Osteoblast (primary cell): ENCODE measurements around the gene CP. TPM values are rescaled to one million over a fixed set of nuclear protein-coding genes. Genes with fewer than 3 reads are reported as not detected.

Experiments used
- DNase-seq: peaks from one replicate; pipeline ENCODE4 v3.0.0; 2011; ENCODE audit warnings: low spot score, mixed read lengths; ENCODE audit not compliant: insufficient read length; ENCODE audit errors: missing footprints
- H2AFZ ChIP-seq: 2 replicates; pipeline ENCODE4 v1.6.0; 2011; ENCODE audit warnings: mild to moderate bottlenecking, low read length
- H3K27ac ChIP-seq: 2 replicates; pipeline ENCODE4 v1.5.1; 2011; ENCODE audit warnings: mild to moderate bottlenecking, low read depth, low read length, moderate library complexity
- H3K27me3 ChIP-seq: 2 replicates; pipeline ENCODE4 v1.6.0; 2012; ENCODE audit warnings: mild to moderate bottlenecking, control low read depth, inconsistent platforms, low read length, moderate library complexity; ENCODE audit not compliant: insufficient read depth
- H3K36me3 ChIP-seq: 2 replicates; pipeline ENCODE4 v1.5.1; 2011; ENCODE audit warnings: mild to moderate bottlenecking, low read length, control low read depth, moderate library complexity; ENCODE audit not compliant: insufficient read depth
- H3K4me1 ChIP-seq: 2 replicates; pipeline ENCODE4 v1.5.1; 2011; ENCODE audit warnings: mild to moderate bottlenecking, low read length, control low read depth, moderate library complexity; ENCODE audit not compliant: insufficient read depth
- H3K4me2 ChIP-seq: 2 replicates; pipeline ENCODE4 v1.6.0; 2011; ENCODE audit warnings: mild to moderate bottlenecking, low read length; ENCODE audit not compliant: insufficient read depth
- H3K4me3 ChIP-seq: fragments of 200-600 bp; sonication (generic); 3 replicates; pipeline ENCODE4 v1.5.1; 2012; ENCODE audit warnings: mild to moderate bottlenecking, low read length, inconsistent platforms; ENCODE audit not compliant: insufficient read depth
- H3K79me2 ChIP-seq: 2 replicates; pipeline ENCODE4 v1.6.0; 2012; ENCODE audit warnings: mild to moderate bottlenecking, low read length, control low read depth, inconsistent platforms; ENCODE audit not compliant: insufficient read depth
- H3K9me3 ChIP-seq: 2 replicates; pipeline ENCODE4 v1.5.1; 2011; ENCODE audit warnings: low read depth, low read length, control low read depth
- H4K20me1 ChIP-seq: 2 replicates; pipeline ENCODE4 v1.6.0; 2012; ENCODE audit warnings: mild to moderate bottlenecking, low read length, control low read depth; ENCODE audit not compliant: insufficient read depth
- CTCF ChIP-seq: IDR thresholded peaks from 2 replicates; pipeline ENCODE4 v1.5.1; 2011; ENCODE audit warnings: mild to moderate bottlenecking, low read depth, low read length, moderate library complexity; ENCODE audit errors: extremely low read depth
- total RNA-seq: library from RNA; depleted of rRNA; stranded (reverse); fragments of >200 nt; gene quantifications from 2 replicates; pipeline ENCODE4 v1.2.3, GENCODE V29; 2012

The CP gene
- total RNA-seq, 1 donor, result 1.4 TPM

GRCh38 chr3:149252272-149252671 lies 30.6 kb upstream of the CP start:
- TF ChIP-seq CTCF, result no peak
- no peaks in the 10 kb centered on the region for H3K9me3 ChIP-seq
- H3K4me2 ChIP-seq, result no peak overlapping the region
- no peaks in the 10 kb centered on the region for H3K36me3 ChIP-seq
- no peak overlapping the region for H3K4me3 ChIP-seq
- peaks cover 16% of the 10 kb centered on the region for H3K4me1 ChIP-seq
- H4K20me1 ChIP-seq, result no peaks in the 10 kb centered on the region
- no peak for DNase-seq
- H3K27ac ChIP-seq, result no peak overlapping the region
- H3K27me3 ChIP-seq, result no peaks in the 10 kb centered on the region
- H2AFZ ChIP-seq, result no peak overlapping the region
- no peaks in the 10 kb centered on the region for H3K79me2 ChIP-seq

- DNase-seq, result no peak
- no peaks in the 10 kb centered on the region for H3K27me3 ChIP-seq
- H3K4me1 ChIP-seq, result peaks cover 27% of the 10 kb centered on the region
- TF ChIP-seq CTCF, result no peak
- no peak overlapping the region for H3K27ac ChIP-seq
- H2AFZ ChIP-seq, result no peak overlapping the region
- no peaks in the 10 kb centered on the region for H4K20me1 ChIP-seq
- H3K4me3 ChIP-seq, result no peak overlapping the region
- H3K9me3 ChIP-seq, result no peaks in the 10 kb centered on the region
- H3K79me2 ChIP-seq, result no peaks in the 10 kb centered on the region
- H3K36me3 ChIP-seq, result no peaks in the 10 kb centered on the region
- no peak overlapping the region for H3K4me2 ChIP-seq
Measured at GRCh38 chr3:149251186-149251585, 29.6 kb upstream of the CP start.

GRCh38 chr3:149247929-149248691 lies 26.5 kb upstream of the CP start:
- no peaks in the 10 kb centered on the region for H3K9me3 ChIP-seq
- H3K27me3 ChIP-seq, result no peaks in the 10 kb centered on the region
- TF ChIP-seq CTCF, result no peak
- DNase-seq, result no peak
- no peak overlapping the region for H2AFZ ChIP-seq
- peaks cover 29% of the 10 kb centered on the region for H3K4me1 ChIP-seq
- H3K36me3 ChIP-seq, result no peaks in the 10 kb centered on the region
- H3K4me3 ChIP-seq, result no peak overlapping the region
- no peak overlapping the region for H3K27ac ChIP-seq
- no peaks in the 10 kb centered on the region for H4K20me1 ChIP-seq
- peak overlapping the region; percentile 10 for H3K4me2 ChIP-seq
- no peaks in the 10 kb centered on the region for H3K79me2 ChIP-seq

- Histone ChIP-seq H3K4me3 (peak overlapping the region; percentile 12), H4K20me1 (no peaks in the 10 kb centered on the region), H3K27me3 (no peaks in the 10 kb centered on the region), H2AFZ (no peak overlapping the region), H3K4me1 (peaks cover 29% of the 10 kb centered on the region), H3K27ac (peak overlapping the region; percentile 31), H3K9me3 (no peaks in the 10 kb centered on the region), H3K79me2 (no peaks in the 10 kb centered on the region), H3K4me2 (peak overlapping the region; percentile 54), H3K36me3 (no peaks in the 10 kb centered on the region)
- DNase-seq, result no peak
- TF ChIP-seq CTCF, result no peak
Measured at GRCh38 chr3:149247008-149247710, 25.5 kb upstream of the CP start.
